Gastrocnemius medialis (tissue), 4 donors: ENCODE measurements around the gene RRBP1. TPM values are rescaled to one million over a fixed set of nuclear protein-coding genes. Genes with fewer than 3 reads are reported as not detected.

Experiments used
- ATAC-seq, 2 donors: fragments of 150-250 bp; one replicate each; pipeline ENCODE4 v1.9.1; 2016
- DNase-seq, 2 donors: peaks; one replicate each; pipeline ENCODE4 v3.0.0-alpha.2; 2019
- H3K27ac ChIP-seq, 4 donors: fragments of 200-600 bp; sonication (generic); 1 replicate in 1 of 4; 2 replicates in 3 of 4; pipeline ENCODE4 v1.5.1; 2016 to 2018; ENCODE audit warnings: mild to moderate bottlenecking in 2 of 4, moderate library complexity in 1 of 4
- H3K27me3 ChIP-seq, 3 donors: fragments of 200-600 bp; sonication (generic) in 2 of 3; 1 replicate in 1 of 3; 2 replicates in 2 of 3; pipeline versions ENCODE4 v1.5.1 to v1.6.0; 2016 to 2019; ENCODE audit warnings: mild to moderate bottlenecking in 1 of 3, moderate library complexity in 1 of 3
- H3K36me3 ChIP-seq, 2 donors: fragments of 200-600 bp; sonication (generic) in 1 of 2; one replicate each; pipeline ENCODE4 v1.5.1; 2017 to 2018
- H3K4me1 ChIP-seq, 2 donors: fragments of 200-600 bp; sonication (generic) in 1 of 2; one replicate each; pipeline ENCODE4 v1.5.1; 2016 to 2017; ENCODE audit warnings: mild to moderate bottlenecking in 2 of 2
- H3K4me3 ChIP-seq, 4 donors: fragments of 200-600 bp; sonication (generic) in 3 of 4; 1 replicate in 1 of 4; 2 replicates in 3 of 4; pipeline ENCODE4 v1.5.1; 2016 to 2019; ENCODE audit warnings: mild to moderate bottlenecking in 2 of 4
- H3K9me3 ChIP-seq, 3 donors: fragments of 200-600 bp; sonication (generic) in 2 of 3; 1 replicate in 1 of 3; 2 replicates in 2 of 3; pipeline ENCODE4 v1.5.1; 2016 to 2019
- POLR2A ChIP-seq, 2 donors: fragments of 450-650 bp; IDR thresholded peaks; one replicate each; pipeline ENCODE4 v1.6.1; 2017; ENCODE audit warnings: antibody characterized with exemption in 2 of 2, mild to moderate bottlenecking in 2 of 2, moderate library complexity in 2 of 2
- in situ Hi-C, 4 donors: fragments of 200-750 bp; cut with MboI; loops; one replicate each; pipeline versions ENCODE4 v1.15.0 to v1.8.0; 2017; ENCODE audit warnings: low sequenced_read_pairs in 4 of 4
- intact Hi-C: fragments of 100-400 bp; cut with DNase I; formaldehyde crosslinking; loops from one replicate; pipeline ENCODE4 v1.15.1; 2023; ENCODE audit warnings: low total_unique reads
- total RNA-seq, 4 donors: library from RNA; depleted of rRNA; stranded (reverse); fragments of >200 nt; gene quantifications; one replicate each; pipeline versions ENCODE4 v1.1.0 to v1.2.3, GENCODE V29; 2016
- TF ChIP-seq, protein P1 (sequence below), 5 experiments: fragments of 450-650 bp in 3 of 5; fragments of 200-600 bp in 2 of 5; sonication (generic) in 2 of 5; IDR thresholded peaks in 4 of 5; conservative IDR thresholded peaks in 1 of 5; 1 replicate in 4 of 5; 2 replicates in 1 of 5; pipeline ENCODE4 v1.5.1; 2016 to 2019; ENCODE audit warnings: antibody characterized with exemption in 5 of 5, mild to moderate bottlenecking in 3 of 5, moderate library complexity in 3 of 5

The RRBP1 gene
- total RNA-seq, 4 donors from 2014 or later: 14.1 to 22.7 (median 17.9) TPM

DNA sequence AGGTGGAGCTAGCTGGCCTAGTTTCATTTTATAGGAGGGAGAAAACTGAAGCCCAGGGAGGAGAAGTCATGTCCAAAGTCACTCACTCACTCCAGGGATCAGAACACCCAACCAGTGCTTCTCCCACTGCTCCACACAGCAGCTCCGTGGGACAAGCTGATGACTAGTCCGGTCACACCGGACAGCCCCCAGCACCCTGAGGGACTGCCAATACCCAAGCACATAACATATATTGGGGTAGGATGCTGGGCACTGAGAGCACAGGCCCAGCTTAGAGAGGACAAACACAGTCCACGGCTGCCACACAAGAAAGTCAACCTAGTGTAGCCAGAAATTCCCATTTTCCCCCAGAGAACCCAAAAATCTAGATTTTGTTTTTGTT lies 5.7 kb downstream of the RRBP1 start:
- no peaks in the 10 kb centered on the region for H3K36me3 ChIP-seq
- no peak for TF ChIP-seq POLR2A (IDR thresholded peaks at IDR 0.05)
- TF ChIP-seq, protein P1, sequence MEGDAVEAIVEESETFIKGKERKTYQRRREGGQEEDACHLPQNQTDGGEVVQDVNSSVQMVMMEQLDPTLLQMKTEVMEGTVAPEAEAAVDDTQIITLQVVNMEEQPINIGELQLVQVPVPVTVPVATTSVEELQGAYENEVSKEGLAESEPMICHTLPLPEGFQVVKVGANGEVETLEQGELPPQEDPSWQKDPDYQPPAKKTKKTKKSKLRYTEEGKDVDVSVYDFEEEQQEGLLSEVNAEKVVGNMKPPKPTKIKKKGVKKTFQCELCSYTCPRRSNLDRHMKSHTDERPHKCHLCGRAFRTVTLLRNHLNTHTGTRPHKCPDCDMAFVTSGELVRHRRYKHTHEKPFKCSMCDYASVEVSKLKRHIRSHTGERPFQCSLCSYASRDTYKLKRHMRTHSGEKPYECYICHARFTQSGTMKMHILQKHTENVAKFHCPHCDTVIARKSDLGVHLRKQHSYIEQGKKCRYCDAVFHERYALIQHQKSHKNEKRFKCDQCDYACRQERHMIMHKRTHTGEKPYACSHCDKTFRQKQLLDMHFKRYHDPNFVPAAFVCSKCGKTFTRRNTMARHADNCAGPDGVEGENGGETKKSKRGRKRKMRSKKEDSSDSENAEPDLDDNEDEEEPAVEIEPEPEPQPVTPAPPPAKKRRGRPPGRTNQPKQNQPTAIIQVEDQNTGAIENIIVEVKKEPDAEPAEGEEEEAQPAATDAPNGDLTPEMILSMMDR (IDR thresholded peaks at IDR 0.05 in 4 of 5, conservative IDR thresholded peaks at IDR 0.05 in 1 of 5): no peak
- DNase-seq (no peak), ATAC-seq (no peak)
- H3K4me1 ChIP-seq: peaks cover 18 to 23% of the 10 kb centered on the region in 2 donors
- no peaks in the 10 kb centered on the region for H3K27me3 ChIP-seq
- no peaks in the 10 kb centered on the region for H3K9me3 ChIP-seq
- in situ Hi-C loops: loop anchor here (5.0 to 25.0 kb wide), 6 partner anchors 111 to 611 kb away; partner anchors contain the start of gene ZNF133 (in 1 of the 4)
- no peak overlapping the region for H3K27ac ChIP-seq
- intact Hi-C loops: no loop called here
- no peak overlapping the region for H3K4me3 ChIP-seq

DNA sequence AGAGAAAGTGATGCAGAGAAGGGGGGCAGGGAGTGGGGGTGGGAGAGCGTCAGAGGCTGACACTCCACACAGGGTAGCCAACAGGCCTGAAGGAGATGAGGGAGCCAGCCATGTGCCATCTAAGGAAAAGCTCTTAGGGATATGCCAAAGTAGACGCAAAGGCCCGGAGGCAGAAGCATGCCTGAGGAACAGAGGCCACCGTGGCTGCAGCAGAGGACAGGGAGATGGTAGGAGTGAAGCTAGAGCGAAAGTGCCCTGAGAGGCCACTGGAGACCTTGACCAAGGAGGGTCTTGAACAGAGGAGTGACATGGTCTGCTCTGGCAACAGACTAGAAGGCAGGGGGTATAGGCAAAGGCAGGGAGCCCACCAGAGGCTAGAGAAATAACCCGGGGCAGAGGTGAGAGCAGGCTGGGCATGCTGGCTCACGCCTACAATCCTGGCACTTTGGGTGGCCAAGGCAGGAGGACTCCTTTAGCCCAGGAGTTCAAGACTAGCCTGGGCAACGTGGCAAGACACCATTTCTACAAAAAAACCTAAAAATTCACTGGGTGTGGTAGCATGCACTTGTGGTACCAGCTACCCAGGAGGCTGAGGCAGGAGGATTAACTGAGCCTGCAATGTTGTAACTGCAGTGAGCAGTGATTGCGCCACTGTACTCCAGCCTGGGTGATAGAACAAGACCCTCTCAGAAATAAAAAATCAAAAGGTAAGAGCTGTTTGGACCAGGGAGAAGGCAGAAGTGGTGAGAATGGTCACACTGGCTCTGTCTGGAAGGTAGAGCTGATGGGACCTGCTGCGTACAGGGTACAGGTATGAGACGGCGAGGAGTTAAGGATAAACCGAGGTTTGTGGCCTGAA lies 6.3 kb downstream of the RRBP1 start:
- ATAC-seq (no peak), DNase-seq (no peak)
- Histone ChIP-seq H3K27ac (peak overlapping the region in 2 of 4 donors; percentile 6 to 28), H3K4me1 (peaks cover 18 to 23% of the 10 kb centered on the region in 2 donors), H3K9me3 (no peaks in the 10 kb centered on the region), H3K36me3 (no peaks in the 10 kb centered on the region), H3K27me3 (no peaks in the 10 kb centered on the region), H3K4me3 (no peak overlapping the region)
- TF ChIP-seq POLR2A (IDR thresholded peaks at IDR 0.05): no peak
- TF ChIP-seq, protein P1 (IDR thresholded peaks at IDR 0.05 in 4 of 5, conservative IDR thresholded peaks at IDR 0.05 in 1 of 5): no peak
- intact Hi-C loops: no loop called here
- in situ Hi-C loops: loop anchor here (5.0 to 25.0 kb wide), 6 partner anchors 112 to 612 kb away; partner anchors contain the start of gene ZNF133 (in 1 of the 4)

DNA sequence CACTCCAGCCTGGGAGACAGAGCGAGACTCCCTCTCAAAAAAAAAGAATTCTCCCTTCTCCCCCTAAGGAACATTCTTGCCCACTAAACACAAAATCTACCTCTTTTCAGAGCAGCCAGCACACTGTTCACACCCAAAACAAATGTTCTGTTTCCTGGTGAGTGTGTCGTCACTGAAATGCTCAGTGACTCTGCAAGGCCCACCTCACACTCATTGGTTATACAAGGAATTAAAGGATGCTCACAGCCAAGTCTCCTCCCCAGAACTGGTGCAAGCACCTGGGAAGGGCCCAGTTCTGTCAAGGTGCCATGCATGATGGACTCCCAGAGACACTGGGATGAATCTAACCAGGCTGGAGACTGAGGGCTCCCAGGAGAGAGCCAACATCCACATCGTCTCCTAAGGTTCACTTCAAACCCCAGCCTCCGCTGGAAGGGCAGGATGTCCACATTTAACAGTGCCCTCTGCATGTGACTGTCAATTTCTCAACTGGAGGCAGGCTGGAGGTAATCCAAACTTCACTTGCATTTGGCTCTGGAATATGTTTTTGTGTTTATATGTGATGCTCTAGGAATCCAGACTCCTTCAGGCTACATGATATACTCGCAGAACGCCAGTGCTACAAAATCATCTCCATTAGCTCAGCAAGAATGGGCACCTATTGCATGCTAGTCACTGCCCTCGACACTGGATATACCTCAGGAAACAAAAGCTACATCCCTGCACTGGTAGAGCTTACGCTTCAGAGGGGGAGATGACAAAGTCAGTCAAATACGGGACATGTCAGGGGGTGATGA lies 7.1 kb downstream of the RRBP1 start:
- Histone ChIP-seq H3K27ac (peak overlapping the region in 1 of 4 donors; percentile 28), H3K27me3 (no peaks in the 10 kb centered on the region), H3K4me3 (no peak overlapping the region), H3K9me3 (no peaks in the 10 kb centered on the region), H3K4me1 (peaks cover 12 to 16% of the 10 kb centered on the region in 2 donors), H3K36me3 (no peaks in the 10 kb centered on the region)
- intact Hi-C loops (no loop called here), in situ Hi-C loops (loop anchor here (5.0 to 25.0 kb wide), 7 partner anchors 87 to 612 kb away; partner anchors contain the start of gene ZNF133 (in 1 of the 4))
- ATAC-seq: peak; percentile 32 to 60
- no peak for TF ChIP-seq POLR2A (IDR thresholded peaks at IDR 0.05)
- TF ChIP-seq, protein P1 (IDR thresholded peaks at IDR 0.05 in 4 of 5, conservative IDR thresholded peaks at IDR 0.05 in 1 of 5): no peak
- peak; percentile 20 to 47 for DNase-seq

DNA sequence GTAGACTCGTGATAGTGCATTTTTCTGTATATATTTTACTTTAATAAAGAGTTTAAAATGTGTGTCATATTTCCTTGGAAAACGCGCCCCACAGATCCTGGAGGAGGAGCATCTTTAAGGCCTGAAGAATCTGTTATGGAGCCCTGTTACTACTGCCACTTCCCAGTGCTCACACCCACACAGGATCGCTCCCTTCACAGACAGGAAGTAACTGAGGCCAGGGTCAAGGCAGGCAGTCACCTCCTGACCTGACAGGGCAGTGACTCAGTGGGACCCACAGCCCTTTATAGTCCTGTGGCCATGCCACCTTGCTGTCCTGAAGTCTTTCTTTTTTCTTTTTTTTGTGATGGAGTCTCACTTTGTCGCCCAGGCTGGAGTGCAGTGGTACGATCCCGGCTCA lies 9.0 kb downstream of the RRBP1 start:
- H3K4me1 ChIP-seq: peaks cover 13 to 15% of the 10 kb centered on the region in 2 donors
- intact Hi-C loops: no loop called here

More for the DNA sequence above, 9.0 kb downstream of the RRBP1 start:
- ATAC-seq: no peak
- DNase-seq: no peak
- Histone ChIP-seq H3K9me3 (no peaks in the 10 kb centered on the region), H3K27me3 (no peaks in the 10 kb centered on the region), H3K27ac (no peak overlapping the region), H3K36me3 (no peaks in the 10 kb centered on the region), H3K4me3 (no peak overlapping the region)
- TF ChIP-seq, protein P1 (IDR thresholded peaks at IDR 0.05 in 4 of 5, conservative IDR thresholded peaks at IDR 0.05 in 1 of 5): no peak
- no peak for TF ChIP-seq POLR2A (IDR thresholded peaks at IDR 0.05)
- in situ Hi-C loops: loop anchor here in 2 of 4 donors (10.0 to 25.0 kb wide), 2 partner anchors 89 to 222 kb away; no protein-coding TSS in a partner anchor
